Activated T-helper 1 cell treated with Interleukin-2 at 50 U/mL for 16 hours (primary cell): Measurements from ENCODE around the gene SPACDR.

Experiments
- DNase-seq: peaks from one replicate; pipeline ENCODE4 v3.0.0-alpha.2; 2020; ENCODE audit warnings: low read depth

SPACDR gene

GRCh38 chr7:100413346-100413745 is 50.7 kb downstream of the SPACDR start:
- DNase-seq: no peak

- no peak for DNase-seq
Observed at GRCh38 chr7:100411101-100411500, 53.0 kb downstream of the SPACDR start.

GRCh38 chr7:100407285-100408180 is 56.5 kb downstream of the SPACDR start:
- peak; percentile 6 for DNase-seq

- no peak for DNase-seq
Observed at GRCh38 chr7:100406767-100407166, 57.3 kb downstream of the SPACDR start.
